T-helper 1 cell treated with Interleukin-12 subunit alpha and Interleukin-12 subunit beta and Interleukin-4 antibody, amounts not matched to agents 30 μg/mL and 1 μg/mL, for 36 hours (primary cell): ENCODE results near the gene KRR1.
A peak's percentile ranks its signal among the peaks of the same experiment; 100 is the strongest.
"Not testable (repeated sequence)": the region's sequence is repeated elsewhere in the genome, so short reads cannot be mapped to it uniquely, and the experiment has no call there.

Experiments
- H3K27ac Mint-ChIP-seq: one replicate; pipeline ENCODE4 v1.8.0; 2021; ENCODE audit warnings: mild to moderate bottlenecking, mixed read lengths
- H3K27me3 Mint-ChIP-seq: one replicate; pipeline ENCODE4 v1.8.0; 2021; ENCODE audit warnings: low read depth, mixed read lengths
- H3K36me3 Mint-ChIP-seq: one replicate; pipeline ENCODE4 v1.8.0; 2021; ENCODE audit warnings: low read depth, mixed read lengths
- H3K4me1 Mint-ChIP-seq: one replicate; pipeline ENCODE4 v1.8.0; 2021; ENCODE audit warnings: low read depth, mixed read lengths
- H3K4me3 Mint-ChIP-seq: one replicate; pipeline ENCODE4 v1.8.0; 2021; ENCODE audit warnings: mild to moderate bottlenecking, moderate library complexity, mixed read lengths
- H3K9me3 Mint-ChIP-seq: one replicate; pipeline ENCODE4 v1.8.0; 2021; ENCODE audit warnings: mixed read lengths

The KRR1 gene

GRCh38 chr12:75503459-75503858 lies 8.0 kb downstream of the KRR1 start:
- Mint-ChIP-seq H3K27ac (no peak overlapping the region), H3K4me3 (no peak overlapping the region), H3K36me3 (peaks cover 18% of the 10 kb centered on the region), H3K4me1 (peaks cover 7% of the 10 kb centered on the region), H3K27me3 (no peaks in the 10 kb centered on the region), H3K9me3 (no peaks in the 10 kb centered on the region)

- Mint-ChIP-seq H3K36me3 (peaks cover 16% of the 10 kb centered on the region), H3K4me1 (peaks cover 15% of the 10 kb centered on the region), H3K9me3 (no peaks in the 10 kb centered on the region)
Measured at GRCh38 chr12:75491169-75491568, 20.2 kb downstream of the KRR1 start.

GRCh38 chr12:75489613-75490210 lies 21.7 kb downstream of the KRR1 start:
- Mint-ChIP-seq H3K9me3 (no peaks in the 10 kb centered on the region), H3K36me3 (peaks cover 10% of the 10 kb centered on the region), H3K27me3 (no peaks in the 10 kb centered on the region), H3K4me1 (peaks cover 19% of the 10 kb centered on the region), H3K27ac (peak overlapping the region; percentile 12), H3K4me3 (no peak overlapping the region)

More at GRCh38 chr12:75491169-75491568, 20.2 kb downstream of the KRR1 start:
- H3K27me3 Mint-ChIP-seq: no peaks in the 10 kb centered on the region
- peak overlapping the region; percentile 11 for H3K27ac Mint-ChIP-seq
- no peak overlapping the region for H3K4me3 Mint-ChIP-seq

- Mint-ChIP-seq H3K9me3 (no peaks in the 10 kb centered on the region), H3K4me1 (peaks cover 23% of the 10 kb centered on the region), H3K27me3 (no peaks in the 10 kb centered on the region), H3K36me3 (peaks cover 13% of the 10 kb centered on the region), H3K27ac (peak overlapping the region; percentile 12), H3K4me3 (no peak overlapping the region)
Measured at GRCh38 chr12:75489187-75489586, 22.2 kb downstream of the KRR1 start.

- Mint-ChIP-seq H3K9me3 (no peaks in the 10 kb centered on the region), H3K27me3 (no peaks in the 10 kb centered on the region), H3K27ac (no peak overlapping the region), H3K36me3 (peaks cover 9% of the 10 kb centered on the region), H3K4me3 (no peak overlapping the region), H3K4me1 (peaks cover 24% of the 10 kb centered on the region)
Measured at GRCh38 chr12:75488553-75488952, 22.9 kb downstream of the KRR1 start.

GRCh38 chr12:75487308-75487707 lies 24.1 kb downstream of the KRR1 start:
- H3K36me3 Mint-ChIP-seq: peaks cover 11% of the 10 kb centered on the region
- H3K4me3 Mint-ChIP-seq: no peak overlapping the region
- H3K9me3 Mint-ChIP-seq: no peaks in the 10 kb centered on the region
- H3K27me3 Mint-ChIP-seq: no peaks in the 10 kb centered on the region
- H3K4me1 Mint-ChIP-seq: peaks cover 32% of the 10 kb centered on the region
- no peak overlapping the region for H3K27ac Mint-ChIP-seq

GRCh38 chr12:75484450-75484849 lies 27.0 kb downstream of the KRR1 start:
- not testable (repeated sequence) for H3K36me3 Mint-ChIP-seq, H3K27ac Mint-ChIP-seq, H3K9me3 Mint-ChIP-seq, H3K27me3 Mint-ChIP-seq, H3K4me3 Mint-ChIP-seq
- peaks cover 47% of the 10 kb centered on the region for H3K4me1 Mint-ChIP-seq

- Mint-ChIP-seq H3K27ac (no peak overlapping the region), H3K36me3 (peaks cover 9% of the 10 kb centered on the region)
Measured at GRCh38 chr12:75483431-75483830, 28.0 kb downstream of the KRR1 start.

GRCh38 chr12:75482646-75483045 lies 28.8 kb downstream of the KRR1 start:
- Mint-ChIP-seq H3K27ac (peak overlapping the region; percentile 68), H3K9me3 (no peaks in the 10 kb centered on the region), H3K27me3 (no peaks in the 10 kb centered on the region), H3K4me1 (peaks cover 54% of the 10 kb centered on the region), H3K4me3 (peak overlapping the region; percentile 81), H3K36me3 (peaks cover 9% of the 10 kb centered on the region)

More at GRCh38 chr12:75483431-75483830, 28.0 kb downstream of the KRR1 start:
- peak overlapping the region; percentile 10 for H3K4me3 Mint-ChIP-seq
- no peaks in the 10 kb centered on the region for H3K27me3 Mint-ChIP-seq
- no peaks in the 10 kb centered on the region for H3K9me3 Mint-ChIP-seq
- peaks cover 49% of the 10 kb centered on the region for H3K4me1 Mint-ChIP-seq

GRCh38 chr12:75481774-75482173 lies 29.6 kb downstream of the KRR1 start:
- no peaks in the 10 kb centered on the region for H3K9me3 Mint-ChIP-seq
- peak overlapping the region; percentile 94 for H3K27ac Mint-ChIP-seq
- H3K4me1 Mint-ChIP-seq: peaks cover 60% of the 10 kb centered on the region
- peak overlapping the region; percentile 81 for H3K4me3 Mint-ChIP-seq
- H3K36me3 Mint-ChIP-seq: peaks cover 9% of the 10 kb centered on the region
- no peaks in the 10 kb centered on the region for H3K27me3 Mint-ChIP-seq

GRCh38 chr12:75481013-75481705 lies 30.2 kb downstream of the KRR1 start:
- no peaks in the 10 kb centered on the region for H3K9me3 Mint-ChIP-seq
- H3K4me1 Mint-ChIP-seq: peaks cover 60% of the 10 kb centered on the region
- peak overlapping the region; percentile 81 for H3K4me3 Mint-ChIP-seq

GRCh38 chr12:75480469-75480949 lies 30.9 kb downstream of the KRR1 start, which contains the start of gene GLIPR1:
Gene GLIPR1 (plus strand): TSS chr12:75480755. CDS start chr12:75480881, 126 bp downstream.
- Mint-ChIP-seq H3K36me3 (peaks cover 9% of the 10 kb centered on the region), H3K4me1 (peaks cover 60% of the 10 kb centered on the region), H3K9me3 (no peaks in the 10 kb centered on the region), H3K27ac (peak within 1 kb of the TSS; percentile 94), H3K4me3 (peak within 1 kb of the TSS; percentile 81), H3K27me3 (no peaks in the 10 kb centered on the region)

More at GRCh38 chr12:75481013-75481705, 30.2 kb downstream of the KRR1 start:
- Mint-ChIP-seq H3K27me3 (no peaks in the 10 kb centered on the region), H3K27ac (peak overlapping the region; percentile 94), H3K36me3 (peaks cover 9% of the 10 kb centered on the region)

GRCh38 chr12:75479963-75480461 lies 31.4 kb downstream of the KRR1 start:
- peaks cover 58% of the 10 kb centered on the region for H3K4me1 Mint-ChIP-seq
- peak overlapping the region; percentile 81 for H3K4me3 Mint-ChIP-seq
- H3K36me3 Mint-ChIP-seq: peaks cover 9% of the 10 kb centered on the region
- no peaks in the 10 kb centered on the region for H3K9me3 Mint-ChIP-seq
- H3K27me3 Mint-ChIP-seq: no peaks in the 10 kb centered on the region
- peak overlapping the region; percentile 94 for H3K27ac Mint-ChIP-seq

GRCh38 chr12:75478116-75478794 lies 33.2 kb downstream of the KRR1 start:
- Mint-ChIP-seq H3K36me3 (peaks cover 3% of the 10 kb centered on the region), H3K9me3 (no peaks in the 10 kb centered on the region), H3K4me3 (no peak overlapping the region), H3K4me1 (peaks cover 50% of the 10 kb centered on the region), H3K27me3 (peaks cover 13% of the 10 kb centered on the region), H3K27ac (peak overlapping the region; percentile 58)
